Panc1 (cell line): ENCODE results near the gene DNAI2. TPM values are rescaled to one million over a fixed set of nuclear protein-coding genes. Genes with fewer than 3 reads are reported as not detected.

ENCODE experiments used
- ATAC-seq: fragments of 200-7000 bp; cut with Tn5 transposase; 2 replicates; pipeline ENCODE4 v1.9.1; 2020; ENCODE audit warnings: mild to moderate bottlenecking, moderate library complexity
- BruUV-seq: library from RNA; stranded (reverse); fragments of 400-500 nt; replicated peaks from 2 replicates; lab custom pipeline; 2021; lab: Mats Ljungman, UMichigan
- CTCF ChIA-PET: fragments of 300-600 bp; sonication (Branson Sonifier 250); formaldehyde crosslinking; loops from one replicate; lab custom pipeline; 2022; ENCODE audit warnings: antibody characterized with exemption; lab: Charles Lee
- POLR2A ChIA-PET: fragments of 300-600 bp; sonication (Branson Sonifier 250); formaldehyde crosslinking; loops from one replicate; lab custom pipeline; 2022; ENCODE audit warnings: antibody characterized with exemption; lab: Charles Lee
- DNase-seq: peaks from one replicate; pipeline ENCODE4 v3.0.0-alpha.2; 2010; ENCODE audit warnings: low read depth, low spot score
- H3K27ac ChIP-seq: 2 replicates; pipeline ENCODE4 v1.5.1; 2011; ENCODE audit warnings: mild to moderate bottlenecking, low read length, inconsistent platforms
- H3K27me3 ChIP-seq: fragments of 200-500 bp; sonication (Bioruptor generic); 2 replicates; pipeline ENCODE4 v1.6.0; 2014; ENCODE audit warnings: low read length, inconsistent platforms; ENCODE audit not compliant: control insufficient read depth, insufficient read depth
- H3K36me3 ChIP-seq: fragments of 200-500 bp; sonication (Bioruptor generic); 2 replicates; pipeline ENCODE4 v1.5.1; 2014; ENCODE audit warnings: inconsistent platforms, mild to moderate bottlenecking, low read length, moderate library complexity; ENCODE audit not compliant: control insufficient read depth, insufficient read depth
- H3K4me1 ChIP-seq: 2 replicates; pipeline ENCODE4 v1.5.1; 2011; ENCODE audit warnings: inconsistent platforms, mild to moderate bottlenecking, low read length, moderate library complexity; ENCODE audit not compliant: control insufficient read depth, insufficient read depth
- H3K4me3 ChIP-seq, 2 experiments: 2 replicates each; pipeline ENCODE4 v1.5.1; 2011 to 2012; ENCODE audit warnings: low read depth in 2 of 2, low read length in 2 of 2, mild to moderate bottlenecking in 2 of 2, inconsistent platforms in 1 of 2, moderate library complexity in 1 of 2
- H3K9me3 ChIP-seq: fragments of 200-500 bp; sonication (Bioruptor generic); 2 replicates; pipeline ENCODE4 v1.5.1; 2014; ENCODE audit warnings: low read depth, mild to moderate bottlenecking, inconsistent platforms, low read length, moderate library complexity; ENCODE audit not compliant: control insufficient read depth, insufficient read depth
- CTCF ChIP-seq: fragments of 450-650 bp; IDR thresholded peaks from 2 replicates; pipeline ENCODE4 v1.5.1; 2017; ENCODE audit warnings: mild to moderate bottlenecking
- POLR2AphosphoS5 ChIP-seq: IDR thresholded peaks from 2 replicates; pipeline ENCODE4 v1.6.1; 2012; ENCODE audit warnings: mild to moderate bottlenecking, low read depth, low read length, moderate library complexity
- SIN3A ChIP-seq: IDR thresholded peaks from 2 replicates; pipeline ENCODE4 v1.6.1; 2012; ENCODE audit warnings: low read depth, mild to moderate bottlenecking, low read length, moderate library complexity, borderline replicate concordance; ENCODE audit not compliant: insufficient read depth
- TCF7L2 ChIP-seq: IDR thresholded peaks from 2 replicates; pipeline ENCODE4 v1.6.1; 2011; ENCODE audit warnings: mild to moderate bottlenecking, low read depth, low read length, inconsistent platforms
- in situ Hi-C: cut with HindIII; loops from 2 replicates; pipeline ENCODE4 v1.10.0; 2016; ENCODE audit warnings: low sequenced_read_pairs, low pct_unique_long_range_greater_than_20kb
- intact Hi-C: fragments of 100-400 bp; cut with micrococcal nuclease; formaldehyde crosslinking; loops from one replicate; pipeline ENCODE4 v1.10.0; 2022; ENCODE audit not compliant: unreplicated experiment
- total RNA-seq: library from RNA; stranded (reverse); gene quantifications from one replicate; pipeline ENCODE4 v1.2.1, GENCODE V29; 2021; ENCODE audit not compliant: unreplicated experiment
- TF ChIP-seq, protein P1 (sequence below), 2 experiments: IDR thresholded peaks; 2 replicates each; pipeline ENCODE4 v1.6.1; 2011 to 2012; ENCODE audit warnings: low read depth in 2 of 2, control low read depth in 1 of 2, low read length in 1 of 2, mild to moderate bottlenecking in 1 of 2, moderate library complexity in 1 of 2; ENCODE audit not compliant: insufficient read depth in 1 of 2

DNAI2 gene
- total RNA-seq, 1 experiment from 2014 or later: not detected

- ATAC-seq (no peak), DNase-seq (no peak)
- peaks cover 7% of the 10 kb centered on the region for H3K27me3 ChIP-seq
Observed at GRCh38 chr17:74356646-74357465, 82.8 kb downstream of the DNAI2 start.

GRCh38 chr17:74357466-74357809 lies 83.4 kb downstream of the DNAI2 start:
- in situ Hi-C loops: no loop called here
- no TSS peak for BruUV-seq
- no peak for DNase-seq
- ATAC-seq: no peak
- H3K4me1 ChIP-seq: no peaks in the 10 kb centered on the region
- peaks cover 7% of the 10 kb centered on the region for H3K27me3 ChIP-seq
- intact Hi-C loops: no loop called here
- H3K27ac ChIP-seq: no peak overlapping the region
- TF ChIP-seq TCF7L2 (no peak), POLR2AphosphoS5 (no peak), SIN3A (no peak), CTCF (no peak)
- TF ChIP-seq, protein P1, sequence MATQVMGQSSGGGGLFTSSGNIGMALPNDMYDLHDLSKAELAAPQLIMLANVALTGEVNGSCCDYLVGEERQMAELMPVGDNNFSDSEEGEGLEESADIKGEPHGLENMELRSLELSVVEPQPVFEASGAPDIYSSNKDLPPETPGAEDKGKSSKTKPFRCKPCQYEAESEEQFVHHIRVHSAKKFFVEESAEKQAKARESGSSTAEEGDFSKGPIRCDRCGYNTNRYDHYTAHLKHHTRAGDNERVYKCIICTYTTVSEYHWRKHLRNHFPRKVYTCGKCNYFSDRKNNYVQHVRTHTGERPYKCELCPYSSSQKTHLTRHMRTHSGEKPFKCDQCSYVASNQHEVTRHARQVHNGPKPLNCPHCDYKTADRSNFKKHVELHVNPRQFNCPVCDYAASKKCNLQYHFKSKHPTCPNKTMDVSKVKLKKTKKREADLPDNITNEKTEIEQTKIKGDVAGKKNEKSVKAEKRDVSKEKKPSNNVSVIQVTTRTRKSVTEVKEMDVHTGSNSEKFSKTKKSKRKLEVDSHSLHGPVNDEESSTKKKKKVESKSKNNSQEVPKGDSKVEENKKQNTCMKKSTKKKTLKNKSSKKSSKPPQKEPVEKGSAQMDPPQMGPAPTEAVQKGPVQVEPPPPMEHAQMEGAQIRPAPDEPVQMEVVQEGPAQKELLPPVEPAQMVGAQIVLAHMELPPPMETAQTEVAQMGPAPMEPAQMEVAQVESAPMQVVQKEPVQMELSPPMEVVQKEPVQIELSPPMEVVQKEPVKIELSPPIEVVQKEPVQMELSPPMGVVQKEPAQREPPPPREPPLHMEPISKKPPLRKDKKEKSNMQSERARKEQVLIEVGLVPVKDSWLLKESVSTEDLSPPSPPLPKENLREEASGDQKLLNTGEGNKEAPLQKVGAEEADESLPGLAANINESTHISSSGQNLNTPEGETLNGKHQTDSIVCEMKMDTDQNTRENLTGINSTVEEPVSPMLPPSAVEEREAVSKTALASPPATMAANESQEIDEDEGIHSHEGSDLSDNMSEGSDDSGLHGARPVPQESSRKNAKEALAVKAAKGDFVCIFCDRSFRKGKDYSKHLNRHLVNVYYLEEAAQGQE (IDR thresholded peaks at IDR 0.05; ENCODE audit: insufficient read depth in 1 of 2, low read depth in 2 of 2, low read length in 1 of 2): no peak
- H3K9me3 ChIP-seq: no peaks in the 10 kb centered on the region
- H3K36me3 ChIP-seq: no peaks in the 10 kb centered on the region
- ChIA-PET CTCF (interaction anchor here (0.6 kb wide), 1 partner anchor 168 kb away, joined by 3 read pairs; no protein-coding TSS in a partner anchor), POLR2A (no interaction called here)
- H3K4me3 ChIP-seq: no peak overlapping the region

More at GRCh38 chr17:74356646-74357465, 82.8 kb downstream of the DNAI2 start:
- CTCF ChIA-PET: interaction anchor here (0.5 to 0.6 kb wide), 3 partner anchors 53 to 350 kb away, joined by 3 to 6 read pairs (median 4); no protein-coding TSS in a partner anchor
- POLR2A ChIA-PET: no interaction called here
- Histone ChIP-seq H3K9me3 (no peaks in the 10 kb centered on the region), H3K27ac (no peak overlapping the region), H3K4me3 (no peak overlapping the region), H3K4me1 (no peaks in the 10 kb centered on the region; the same call in 1 of the 2 replicates), H3K36me3 (no peaks in the 10 kb centered on the region)
- no peak for TF ChIP-seq TCF7L2
- peak; percentile 19; the same call in 1 of the 2 replicates for TF ChIP-seq CTCF
- intact Hi-C loops (no loop called here), in situ Hi-C loops (no loop called here)
- no TSS peak for BruUV-seq
